Heart right ventricle (tissue), 16 donors: ENCODE data around the gene PTGES3L. TPM values are rescaled to one million over a fixed set of nuclear protein-coding genes. Genes with fewer than 3 reads are reported as not detected.
"Not testable (repeated sequence)": the region's sequence is repeated elsewhere in the genome, so short reads cannot be mapped to it uniquely, and the experiment has no call there.

Source experiments
- ATAC-seq, 8 donors: fragments of 200-7000 bp; cut with Tn5 transposase; one replicate each; pipeline ENCODE4 v1.9.1; 2020; ENCODE audit warnings: mild to moderate bottlenecking in 8 of 8, moderate library complexity in 8 of 8, moderate number of reproducible peaks in 1 of 8
- DNase-seq, 2 donors: peaks; one replicate each; pipeline ENCODE4 v3.0.0-alpha.2; 2020
- H3K27ac ChIP-seq, 10 donors: fragments of 200-600 bp; sonication (generic) in 2 of 10; one replicate each; pipeline versions ENCODE4 v1.5.0 to v1.8.0; 2020 to 2022; ENCODE audit warnings: mild to moderate bottlenecking in 3 of 10
- H3K27me3 ChIP-seq, 7 donors: fragments of 200-600 bp; one replicate each; pipeline ENCODE4 v1.8.0; 2021 to 2022; ENCODE audit warnings: mild to moderate bottlenecking in 2 of 7
- H3K36me3 ChIP-seq, 9 donors: fragments of 200-600 bp; sonication (generic) in 1 of 9; one replicate each; pipeline versions ENCODE4 v1.5.0 to v1.8.0; 2020 to 2022; ENCODE audit warnings: mild to moderate bottlenecking in 2 of 9
- H3K4me1 ChIP-seq, 9 donors: fragments of 200-600 bp; sonication (generic) in 1 of 9; one replicate each; pipeline versions ENCODE4 v1.5.0 to v1.8.0; 2020 to 2022; ENCODE audit warnings: mild to moderate bottlenecking in 4 of 9
- H3K4me3 ChIP-seq, 10 donors: fragments of 200-600 bp; sonication (generic) in 2 of 10; one replicate each; pipeline versions ENCODE4 v1.5.0 to v1.8.0; 2020 to 2022; ENCODE audit warnings: mild to moderate bottlenecking in 7 of 10, moderate library complexity in 2 of 10
- H3K9me3 ChIP-seq, 11 donors: fragments of 200-600 bp in 10 of 11; sonication (generic) in 2 of 11; one replicate each; pipeline versions ENCODE4 v1.5.0 to v1.8.0; 2013 to 2022; ENCODE audit warnings: mild to moderate bottlenecking in 2 of 11, control low read depth in 1 of 11, moderate library complexity in 1 of 11
- WGBS, 2 donors: extraction: QIAGEN DNeasy Blood & Tissue Kit; methylation state at CpG; one replicate each; pipeline ENCODE4 v1.1.7; 2013; ENCODE audit warnings: inconsistent platforms in 1 of 2; 5-methylcytosine and 5-hydroxymethylcytosine counted together
- intact Hi-C, 10 donors: fragments of 100-400 bp; cut with DNase I; formaldehyde crosslinking; loops; one replicate each; pipeline versions ENCODE4 v1.11.1 to v1.14.2; 2022
- polyA plus RNA-seq, 2 donors: library from polyadenylated mRNA; stranded (reverse); fragments of 200-250 nt; gene quantifications; one replicate each; pipeline ENCODE4 v1.2.3, GENCODE V29; 2013
- total RNA-seq, 10 donors: library from RNA; stranded (reverse); fragmentation: NEBNext Ultra II Directional in 3 of 10; extraction: Animal tissue kit (Norgen Biotek cat#: 25700) in 3 of 10; gene quantifications; one replicate each; pipeline versions ENCODE4 v1.2.1 to v1.2.4, GENCODE V29; 2021 to 2023
- TF ChIP-seq, protein P1 (sequence below), 9 donors: fragments of 200-600 bp; sonication (generic) in 2 of 9; IDR thresholded peaks; one replicate each; pipeline versions ENCODE4 v1.5.0 to v1.8.0; 2021 to 2022; ENCODE audit warnings: antibody characterized with exemption in 9 of 9, mild to moderate bottlenecking in 5 of 9, moderate library complexity in 1 of 9
- donor health status: Arrhythmogenic right ventricular cardiomyopathy.
- donor health status: ischemic (EF 13 %, LVEDD 7.1; RV severe dilation, severe dysfunction).
- donor health status: healthy with polysubstance abuse.
- donor health status: DM: no; HTN: yes; CAD: no.
- donor health status: DM: no; HTN: no; CAD: no.
- donor health status: ischemic (EF 25% LVEDD 6.9; RV normal size, moderate dysfunction).
- donor health status: ischemic (EF 25% LVEDD 5.7; RV mildly dilated, moderate dysfunction).
- donor health status: healthy.
- donor health status: DM: yes; HTN: yes; CAD: no.
- donor health status: Ischemic cardiomyopathy.
- donor health status: ischemic (EF 35%, LVEDD 5.7; RV mildly dilated, moderate dysfunction).
- donor health status: nonischemic (EF 11% LVEDD 7.7; RV severe dilation, severe dysfunction).
- donor health status: DM: yes; HTN: yes; CAD: no.
- donor health status: PGD.
- donor health status: ischemic (EF 29% LVEDD 5.4; RV normal size, mild dysfunction).
- donor health status: nonischemic (EF 23%, LVEDD 6.1; RV moderate dilation, normal function).

The PTGES3L gene
- total and polyA plus RNA-seq, 12 donors = 33.9 to 58.8 (median 40.5) TPM

DNA sequence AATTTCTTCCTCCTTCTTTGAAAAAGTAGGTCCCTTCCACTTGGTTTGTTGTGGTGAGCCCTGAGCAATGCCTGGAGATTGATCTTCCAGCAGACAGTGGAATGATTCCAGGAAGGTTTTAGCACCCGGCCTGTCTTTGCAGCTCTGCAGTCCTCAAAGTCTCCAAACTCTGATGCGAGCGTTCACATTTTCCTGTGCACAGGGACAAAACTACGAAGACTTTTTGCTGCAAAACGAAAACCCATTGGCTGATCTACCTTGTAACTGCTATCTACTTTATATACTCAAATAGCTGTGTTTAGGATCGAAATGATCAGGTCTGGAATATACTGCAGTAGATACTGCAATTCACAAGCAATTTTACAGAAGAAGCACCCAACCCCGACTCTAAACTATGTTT lies 57.6 kb downstream of the PTGES3L start:
- WGBS, 2 donors = 42 to 52% methylated on average over 7 of the region's 7 CpGs
- intact Hi-C loops = loop anchor here in 1 of 10 donors (10.0 kb wide), 1 partner anchor 197 kb away; no protein-coding TSS in a partner anchor
- Histone ChIP-seq H3K36me3 (no peaks in the 10 kb centered on the region), H3K9me3 (no peaks in the 10 kb centered on the region), H3K4me1 (peaks cover 0 to 59% (median 26%) of the 10 kb centered on the region in 9 donors), H3K4me3 (no peak overlapping the region), H3K27me3 (no peaks in the 10 kb centered on the region), H3K27ac (peak overlapping the region in 5 of 10 donors; percentile 14 to 76 (median 68))
- ATAC-seq (no peak), DNase-seq (no peak)
- TF ChIP-seq, protein P1, sequence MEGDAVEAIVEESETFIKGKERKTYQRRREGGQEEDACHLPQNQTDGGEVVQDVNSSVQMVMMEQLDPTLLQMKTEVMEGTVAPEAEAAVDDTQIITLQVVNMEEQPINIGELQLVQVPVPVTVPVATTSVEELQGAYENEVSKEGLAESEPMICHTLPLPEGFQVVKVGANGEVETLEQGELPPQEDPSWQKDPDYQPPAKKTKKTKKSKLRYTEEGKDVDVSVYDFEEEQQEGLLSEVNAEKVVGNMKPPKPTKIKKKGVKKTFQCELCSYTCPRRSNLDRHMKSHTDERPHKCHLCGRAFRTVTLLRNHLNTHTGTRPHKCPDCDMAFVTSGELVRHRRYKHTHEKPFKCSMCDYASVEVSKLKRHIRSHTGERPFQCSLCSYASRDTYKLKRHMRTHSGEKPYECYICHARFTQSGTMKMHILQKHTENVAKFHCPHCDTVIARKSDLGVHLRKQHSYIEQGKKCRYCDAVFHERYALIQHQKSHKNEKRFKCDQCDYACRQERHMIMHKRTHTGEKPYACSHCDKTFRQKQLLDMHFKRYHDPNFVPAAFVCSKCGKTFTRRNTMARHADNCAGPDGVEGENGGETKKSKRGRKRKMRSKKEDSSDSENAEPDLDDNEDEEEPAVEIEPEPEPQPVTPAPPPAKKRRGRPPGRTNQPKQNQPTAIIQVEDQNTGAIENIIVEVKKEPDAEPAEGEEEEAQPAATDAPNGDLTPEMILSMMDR (IDR thresholded peaks at IDR 0.05) = no peak

DNA sequence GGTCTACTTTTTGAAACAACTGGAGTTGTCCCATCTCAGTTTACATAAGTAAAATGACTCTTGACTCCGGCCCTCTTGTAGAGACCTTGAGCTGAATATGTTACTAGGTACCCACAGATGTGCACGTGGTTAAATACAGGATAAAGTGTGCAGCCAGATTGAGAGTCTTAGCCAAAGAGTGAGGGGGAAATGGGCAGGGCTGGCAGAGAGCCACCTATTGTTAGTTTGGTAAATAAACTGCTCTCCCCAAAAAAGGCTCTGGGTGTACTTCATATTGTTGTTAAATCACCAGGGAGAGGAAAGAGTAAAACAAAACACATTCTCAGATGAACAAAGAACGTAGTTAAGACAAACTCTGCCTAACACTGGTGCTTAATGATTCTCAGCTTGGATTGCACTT lies 59.0 kb downstream of the PTGES3L start:
- H3K4me1 ChIP-seq = peaks cover 0 to 59% (median 26%) of the 10 kb centered on the region in 9 donors
- H3K4me3 ChIP-seq = no peak overlapping the region
- TF ChIP-seq, protein P1 (IDR thresholded peaks at IDR 0.05) = no peak
- DNase-seq (peak; percentile 45 to 73), ATAC-seq (peak; percentile 50 to 89 (median 74))
- H3K9me3 ChIP-seq = peaks cover 0 to 3% (median 0%) of the 10 kb centered on the region in 11 donors
- peak overlapping the region in 6 of 10 donors; percentile 57 to 76 (median 68) for H3K27ac ChIP-seq
- intact Hi-C loops = loop anchor here in 1 of 10 donors (10.0 kb wide), 1 partner anchor 196 kb away; no protein-coding TSS in a partner anchor
- WGBS, 2 donors = 38 to 50% methylated on average over 3 of the region's 3 CpGs
- H3K27me3 ChIP-seq = no peaks in the 10 kb centered on the region
- H3K36me3 ChIP-seq = no peaks in the 10 kb centered on the region

DNA sequence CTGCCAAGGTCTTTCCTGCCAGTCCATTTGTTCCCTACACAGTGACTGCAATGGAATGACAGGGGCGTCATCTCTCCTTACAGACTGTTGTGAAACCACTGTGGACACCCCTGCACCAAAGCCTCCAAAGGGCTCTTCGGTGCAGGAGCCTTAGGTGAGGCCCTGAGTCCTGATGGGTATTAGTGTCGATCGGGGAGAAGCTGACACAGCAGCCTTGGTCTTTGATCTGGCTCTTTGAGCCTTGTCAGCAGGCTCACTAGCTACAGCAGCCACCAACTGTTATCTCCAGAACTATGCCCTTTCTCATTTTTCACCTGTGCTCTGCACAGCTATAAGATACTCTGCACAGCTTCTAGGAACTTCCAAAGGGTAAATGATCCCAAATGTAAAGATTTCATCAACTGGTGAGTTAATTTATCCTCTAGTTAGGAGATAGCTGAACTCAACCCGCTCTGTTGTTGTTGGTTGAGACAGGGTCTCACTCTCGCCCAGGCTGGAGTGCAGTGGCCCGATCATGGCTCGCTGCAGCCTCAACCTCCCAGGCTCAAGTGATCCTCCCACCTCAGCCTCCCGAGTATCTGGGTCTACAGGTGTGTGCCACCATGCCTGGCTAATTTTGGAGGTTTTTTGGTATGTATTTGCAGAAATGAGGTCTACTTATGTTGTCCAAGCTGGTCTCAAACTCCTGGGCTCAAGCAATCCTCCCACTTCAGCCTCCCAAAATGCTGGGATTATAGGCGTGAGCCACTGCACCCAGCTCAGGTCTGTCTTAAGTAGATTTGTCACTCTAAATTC lies 59.6 kb downstream of the PTGES3L start:
- Histone ChIP-seq H3K4me3 (no peak overlapping the region), H3K4me1 (peaks cover 0 to 57% (median 22%) of the 10 kb centered on the region in 9 donors), H3K27ac (peak overlapping the region in 5 of 10 donors; percentile 21 to 76 (median 67)), H3K27me3 (no peaks in the 10 kb centered on the region), H3K36me3 (no peaks in the 10 kb centered on the region), H3K9me3 (peaks cover 0 to 3% (median 0%) of the 10 kb centered on the region in 11 donors)
- TF ChIP-seq, protein P1 (IDR thresholded peaks at IDR 0.05) = no peak
- intact Hi-C loops = loop anchor here in 1 of 10 donors (10.0 kb wide), 1 partner anchor 196 kb away; no protein-coding TSS in a partner anchor
- ATAC-seq = no peak
- 70 to 80% methylated on average over 10 of the region's 10 CpGs for WGBS, 2 donors
- DNase-seq = no peak

DNA sequence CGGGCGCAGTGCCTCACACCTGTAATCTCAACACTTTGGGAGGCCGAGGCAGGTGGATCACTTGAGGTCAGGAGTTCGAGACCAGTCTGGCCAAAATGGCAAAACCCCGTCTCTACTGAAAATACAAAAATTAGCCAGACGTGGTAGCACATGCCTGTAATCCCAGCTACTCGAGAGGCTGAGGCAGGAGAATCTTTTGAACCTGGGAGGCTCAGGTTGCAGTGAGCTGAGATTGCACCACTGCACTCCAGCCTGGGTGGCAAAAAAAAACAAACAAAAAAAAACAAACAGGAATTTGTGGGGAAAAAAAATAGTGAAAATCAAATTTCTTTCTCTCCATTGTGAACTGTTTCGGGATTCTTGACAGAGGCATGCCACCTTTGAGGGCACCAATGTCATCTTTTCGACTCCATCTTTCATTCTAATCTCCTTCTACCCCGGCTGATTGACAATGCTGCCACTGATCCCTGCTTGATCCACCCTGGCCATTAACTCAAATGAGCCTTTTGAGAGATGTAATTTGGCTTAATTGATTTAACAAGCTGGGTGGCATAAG lies 60.3 kb downstream of the PTGES3L start:
- not testable (repeated sequence) for ATAC-seq, DNase-seq, H3K27me3 ChIP-seq, H3K4me3 ChIP-seq, H3K36me3 ChIP-seq, H3K9me3 ChIP-seq
- intact Hi-C loops = loop anchor here in 2 of 10 donors (10.0 kb wide), 2 partner anchors 55 to 195 kb away; no protein-coding TSS in a partner anchor
- Histone ChIP-seq H3K27ac (peak overlapping the region in 4 of 10 donors; percentile 40 to 76 (median 68)), H3K4me1 (peaks cover 0 to 50% (median 16%) of the 10 kb centered on the region in 9 donors)
- 87 to 90% methylated on average over 10 of the region's 10 CpGs for WGBS, 2 donors
